Subcutaneous preadipocyte (primary cell): ENCODE data around the gene GCN1. TPM values are rescaled to one million over a fixed set of nuclear protein-coding genes. Genes with fewer than 3 reads are reported as not detected.

Experiments used
- small RNA-seq: library from RNA; depleted of rRNA; stranded (forward); fragments of <200 nt; gene quantifications from one replicate; pipeline ENCODE3, GENCODE V24; 2012
- total RNA-seq: library from RNA; depleted of rRNA; stranded (reverse); fragments of >200 nt; gene quantifications from 2 replicates; pipeline ENCODE4 v1.2.3, GENCODE V29; 2012

Gene GCN1
- total RNA-seq, result 153 and 177 TPM in 2 replicates

GRCh38 chr12:120194534-120195395 lies at the start of gene GCN1:
Gene GCN1, minus strand, starts transcription at chr12:120194715. Its CDS starts 18 bp downstream, at chr12:120194697.

GRCh38 chr12:120116441-120116791 lies 78.1 kb downstream of the GCN1 start, which contains the start of gene RAB35:
Gene RAB35, minus strand, starts transcription at chr12:120116753. Its CDS starts 103 bp downstream, at chr12:120116650.

Small RNA genes within 50 kb of the gene (small RNA-seq; reads per million reads assigned to genes)
- 0.08 reads per million for gene MIR4498

Other genes with a start within 250 kb of the GCN1 start
- gene BICDL1, start 205.5 kb downstream of the GCN1 start, total RNA-seq, result not detected in 2 replicates
- 24.6 and 32.5 TPM in 2 replicates for gene RAB35, start 78.0 kb downstream of the GCN1 start, total RNA-seq
- gene RPLP0, start 6.4 kb upstream of the GCN1 start, total RNA-seq, result 2,557 and 4,467 TPM in 2 replicates
- gene PXN, start 71.0 kb upstream of the GCN1 start, total RNA-seq, result 60.6 and 126 TPM in 2 replicates
- gene RNU4-2, start 97.2 kb upstream of the GCN1 start, total RNA-seq, result under 0.01 TPM in 2 replicates
- gene RNU4-1, start 98.5 kb upstream of the GCN1 start, total RNA-seq, result under 0.01 TPM in 2 replicates
- 0.59 and 0.73 TPM in 2 replicates for gene SIRT4, start 107.6 kb upstream of the GCN1 start, total RNA-seq
- gene PLA2G1B, start 133.1 kb upstream of the GCN1 start, total RNA-seq, result not detected in 2 replicates
- under 0.01 TPM in 1 of 2 replicates, not detected in the other for gene MSI1, start 174.4 kb upstream of the GCN1 start, total RNA-seq
- gene COX6A1, start 243.4 kb upstream of the GCN1 start, total RNA-seq, result 197 and 321 TPM in 2 replicates